PC-3 (cell line): ENCODE measurements around the gene SIRPG.

ENCODE experiments used
- EZH2 ChIP-seq: fragments of 300-600 bp; sonication (generic); IDR thresholded peaks from one replicate; pipeline ENCODE4 v1.6.1; 2017; ENCODE audit warnings: antibody characterized with exemption, mild to moderate bottlenecking, low read length; ENCODE audit not compliant: unreplicated experiment
- EZH2phosphoT487 ChIP-seq: fragments of 300-600 bp; sonication (generic); IDR thresholded peaks from 2 replicates; pipeline ENCODE4 v1.6.1; 2018; ENCODE audit warnings: mild to moderate bottlenecking, antibody characterized with exemption, low read length, borderline replicate concordance
- TF ChIP-seq, protein P1 (sequence below): fragments of 300-600 bp; sonication (generic); conservative IDR thresholded peaks from 2 replicates; pipeline ENCODE4 v1.5.1; 2017; ENCODE audit warnings: antibody characterized with exemption, low read depth, mild to moderate bottlenecking, low read length

DNA sequence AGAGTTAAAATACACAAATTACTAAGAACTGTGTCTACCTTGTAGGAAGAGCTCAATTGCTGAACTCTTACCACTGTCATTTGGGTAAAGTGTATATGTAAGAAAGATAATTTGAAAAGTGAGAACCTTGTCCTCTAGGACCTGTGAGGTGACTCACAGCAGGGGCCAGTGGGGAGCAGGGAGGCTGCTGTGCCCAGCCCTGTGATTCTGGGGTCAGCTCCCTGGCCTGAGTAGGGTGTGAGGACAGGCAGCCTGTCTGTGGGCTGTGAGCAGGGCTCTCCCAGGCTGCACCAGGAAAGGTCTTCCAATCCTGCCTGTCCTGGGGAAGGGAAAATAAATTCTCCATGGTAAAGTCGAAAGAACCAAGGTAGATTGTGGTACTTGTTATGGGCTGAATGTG is 27.3 kb upstream of the SIRPG start:
- TF ChIP-seq, protein P1, sequence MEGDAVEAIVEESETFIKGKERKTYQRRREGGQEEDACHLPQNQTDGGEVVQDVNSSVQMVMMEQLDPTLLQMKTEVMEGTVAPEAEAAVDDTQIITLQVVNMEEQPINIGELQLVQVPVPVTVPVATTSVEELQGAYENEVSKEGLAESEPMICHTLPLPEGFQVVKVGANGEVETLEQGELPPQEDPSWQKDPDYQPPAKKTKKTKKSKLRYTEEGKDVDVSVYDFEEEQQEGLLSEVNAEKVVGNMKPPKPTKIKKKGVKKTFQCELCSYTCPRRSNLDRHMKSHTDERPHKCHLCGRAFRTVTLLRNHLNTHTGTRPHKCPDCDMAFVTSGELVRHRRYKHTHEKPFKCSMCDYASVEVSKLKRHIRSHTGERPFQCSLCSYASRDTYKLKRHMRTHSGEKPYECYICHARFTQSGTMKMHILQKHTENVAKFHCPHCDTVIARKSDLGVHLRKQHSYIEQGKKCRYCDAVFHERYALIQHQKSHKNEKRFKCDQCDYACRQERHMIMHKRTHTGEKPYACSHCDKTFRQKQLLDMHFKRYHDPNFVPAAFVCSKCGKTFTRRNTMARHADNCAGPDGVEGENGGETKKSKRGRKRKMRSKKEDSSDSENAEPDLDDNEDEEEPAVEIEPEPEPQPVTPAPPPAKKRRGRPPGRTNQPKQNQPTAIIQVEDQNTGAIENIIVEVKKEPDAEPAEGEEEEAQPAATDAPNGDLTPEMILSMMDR: no peak
- no peak for TF ChIP-seq EZH2
- no peak for TF ChIP-seq EZH2phosphoT487
